Measurements from ENCODE around the gene C4B. TPM values are rescaled to one million over a fixed set of nuclear protein-coding genes. Genes with fewer than 3 reads are reported as not detected.

The C4B gene
- total RNA-seq, 1 experiment from 2014 or later, result 6.3 TPM

GRCh38 chr6:31977816-31978431 lies 36.7 kb upstream of the C4B start:
- TF ChIP-seq CBX3 (IDR thresholded peaks at IDR 0.05; ENCODE audit: low read depth) (no peak), POLR2A (IDR thresholded peaks at IDR 0.05; ENCODE audit: borderline replicate concordance, extremely low read depth, insufficient read depth, insufficient read length) (no peak), RAD21 (IDR thresholded peaks at IDR 0.05; ENCODE audit: low read depth) (no peak), SRF (IDR thresholded peaks at IDR 0.05; ENCODE audit: low read depth) (no peak), TCF7L2 (IDR thresholded peaks at IDR 0.05; ENCODE audit: borderline replicate concordance, extremely low read depth, insufficient read depth, insufficient read length) (no peak), SP1 (IDR thresholded peaks at IDR 0.05; ENCODE audit: low read depth) (no peak), EZH2phosphoT487 (IDR thresholded peaks at IDR 0.05; ENCODE audit: borderline replicate concordance) (no peak)
- ChIA-PET RAD21 (ENCODE audit: low non-redundant PET in 1 of 2, low total read pairs in 2 of 2, uncharacterized antibody in 2 of 2, unreplicated experiment in 2 of 2) (no interaction called here), CTCF (no interaction called here), POLR2A (no interaction called here)
- no peaks in the 10 kb centered on the region for H3K27me3 ChIP-seq (ENCODE audit: insufficient read depth, low read length)
- H3K4me3 ChIP-seq (replicated peaks in 1 of 2; ENCODE audit: low read depth in 1 of 2, low read length in 2 of 2), result no peak overlapping the region
- no peaks in the 10 kb centered on the region for H3K36me3 ChIP-seq (ENCODE audit: control insufficient read depth in 1 of 2, insufficient read depth in 2 of 2, low read length in 2 of 2)
- no peak overlapping the region for H3K27ac ChIP-seq (ENCODE audit: low read depth, low read length)
- H3K4me1 ChIP-seq (ENCODE audit: control insufficient read depth in 1 of 2, insufficient read depth in 2 of 2, low read length in 2 of 2), result peaks cover 4 to 8% of the 10 kb centered on the region in 2 experiments; a peak in 2 of 4 replicates
- intact Hi-C loops (cut with micrococcal nuclease), result no loop called here
- ATAC-seq (no peak), DNase-seq (ENCODE audit: low read depth, low spot score) (no peak)
- no TSS peak for BruUV-seq (replicated peaks)
- no peaks in the 10 kb centered on the region for H3K9me3 ChIP-seq (ENCODE audit: control insufficient read depth in 1 of 2, insufficient read depth in 1 of 2, low read depth in 1 of 2, low read length in 2 of 2)
- H3K79me2 ChIP-seq (ENCODE audit: insufficient read depth, low read length), result peaks cover 14% of the 10 kb centered on the region
- H3K9me2 ChIP-seq (ENCODE audit: insufficient read depth), result no peaks in the 10 kb centered on the region
- no peak overlapping the region for H3K4me2 ChIP-seq (ENCODE audit: low read length)
- no peak overlapping the region for H3K9ac ChIP-seq (ENCODE audit: low read length)
- no peaks in the 10 kb centered on the region for H4K20me1 ChIP-seq (ENCODE audit: insufficient read depth)
- no peak overlapping the region for H2AFZ ChIP-seq (ENCODE audit: low read depth, low read length, poor library complexity, severe bottlenecking)

GRCh38 chr6:31978831-31979230 lies 35.8 kb upstream of the C4B start:
- RAD21 ChIA-PET (ENCODE audit: low non-redundant PET in 1 of 2, low total read pairs in 2 of 2, uncharacterized antibody in 2 of 2, unreplicated experiment in 2 of 2), result no interaction called here
- no peaks in the 10 kb centered on the region for H3K9me2 ChIP-seq (ENCODE audit: insufficient read depth)
- H3K4me3 ChIP-seq (replicated peaks in 1 of 2; ENCODE audit: low read depth in 1 of 2, low read length in 2 of 2), result no peak overlapping the region
- POLR2A ChIA-PET, result no interaction called here
- H3K79me2 ChIP-seq (ENCODE audit: insufficient read depth, low read length), result peaks cover 5% of the 10 kb centered on the region
- H4K20me1 ChIP-seq (ENCODE audit: insufficient read depth), result no peaks in the 10 kb centered on the region
- no peaks in the 10 kb centered on the region for H3K36me3 ChIP-seq (ENCODE audit: control insufficient read depth in 1 of 2, insufficient read depth in 2 of 2, low read length in 2 of 2)
- no peaks in the 10 kb centered on the region for H3K9me3 ChIP-seq (ENCODE audit: control insufficient read depth in 1 of 2, insufficient read depth in 1 of 2, low read depth in 1 of 2, low read length in 2 of 2)
- DNase-seq (ENCODE audit: low read depth, low spot score) (no peak), ATAC-seq (no peak)
- H3K27me3 ChIP-seq (ENCODE audit: insufficient read depth, low read length), result no peaks in the 10 kb centered on the region
- CTCF ChIA-PET, result no interaction called here
- no peaks in the 10 kb centered on the region for H3K4me1 ChIP-seq (ENCODE audit: control insufficient read depth in 1 of 2, insufficient read depth in 2 of 2, low read length in 2 of 2)
- H3K4me2 ChIP-seq (ENCODE audit: low read length), result no peak overlapping the region
- H3K9ac ChIP-seq (ENCODE audit: low read length), result no peak overlapping the region
- BruUV-seq (replicated peaks), result no TSS peak
- TF ChIP-seq POLR2AphosphoS5 (IDR thresholded peaks at IDR 0.05; ENCODE audit: low read depth, low read length) (no peak), ELF1 (IDR thresholded peaks at IDR 0.05; ENCODE audit: borderline replicate concordance, low read depth) (no peak), RAD21 (IDR thresholded peaks at IDR 0.05; ENCODE audit: low read depth) (no peak), TCF7L2 (IDR thresholded peaks at IDR 0.05; ENCODE audit: borderline replicate concordance, extremely low read depth, insufficient read depth, insufficient read length) (no peak), EGR1 (IDR thresholded peaks at IDR 0.05; ENCODE audit: low read depth) (no peak), REST (IDR thresholded peaks at IDR 0.05; ENCODE audit: low read depth) (no peak), CTCF (IDR thresholded peaks at IDR 0.05 in 2 of 3, conservative IDR thresholded peaks at IDR 0.05 in 1 of 3; ENCODE audit: borderline replicate concordance in 1 of 3, insufficient read depth in 1 of 3, low read depth in 2 of 3, low read length in 2 of 3) (no peak)
- H3K27ac ChIP-seq (ENCODE audit: low read depth, low read length), result no peak overlapping the region
- intact Hi-C loops (cut with micrococcal nuclease), result no loop called here
- no peak overlapping the region for H2AFZ ChIP-seq (ENCODE audit: low read depth, low read length, poor library complexity, severe bottlenecking)

Data from HCT116 (cell line).